H1 (cell line): Measurements from ENCODE around the gene RASSF5. TPM values are rescaled to one million over a fixed set of nuclear protein-coding genes. Genes with fewer than 3 reads are reported as not detected.

Source experiments
- polyA plus RNA-seq, 7 experiments: library from polyadenylated mRNA; depleted of rRNA in 3 of 7; stranded (reverse) in 5 of 7; unstranded in 2 of 7; fragments of >200 nt in 5 of 7; fragments of 200-250 nt in 2 of 7; gene quantifications; 1 replicate in 5 of 7; 2 replicates in 1 of 7; 4 replicates in 1 of 7; pipeline versions ENCODE4 v1.2.1 to v1.2.3, GENCODE V29; 2011 to 2013; ENCODE audit warnings: missing spikeins in 2 of 7, mixed read lengths in 2 of 7
- total RNA-seq: library from RNA; stranded (reverse); fragmentation: NEBNext Ultra II Directional; extraction: Animal tissue kit (Norgen Biotek cat#: 25700); gene quantifications from 2 replicates; pipeline ENCODE4 v1.2.1, GENCODE V29; 2021
- TF ChIP-seq, protein P1 (sequence below): fragments of 300-600 bp; sonication (generic); IDR thresholded peaks from 2 replicates; pipeline ENCODE4 v1.7.1; 2012; ENCODE audit warnings: low read length, moderate library complexity, mild to moderate bottlenecking, inconsistent platforms; ENCODE audit not compliant: insufficient replicate concordance

Gene RASSF5
- total and polyA plus RNA-seq, 2 of the 8 experiments (the other 6 are each of a cell fraction or from before 2014, with no cell fraction given) = 0.82 to 1.8 TPM

DNA sequence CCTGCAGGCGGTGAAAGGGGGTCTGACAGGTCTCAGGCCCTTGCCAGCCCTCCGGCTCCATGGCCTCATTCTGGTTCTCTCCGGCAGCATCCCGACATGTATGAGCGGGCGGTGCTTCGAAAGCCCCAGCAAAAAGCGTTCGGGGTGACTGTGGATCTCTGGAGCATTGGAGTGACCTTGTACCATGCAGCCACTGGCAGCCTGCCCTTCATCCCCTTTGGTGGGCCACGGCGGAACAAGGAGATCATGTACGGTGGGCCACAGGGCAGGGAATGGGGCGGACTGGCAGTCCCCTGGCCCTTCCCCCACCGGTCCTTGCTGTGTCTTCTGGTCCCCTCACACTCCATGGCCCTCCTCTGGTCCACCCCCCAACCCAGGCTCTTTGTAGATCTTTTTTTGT, 30.7 kb upstream of the RASSF5 start (continued):
- TF ChIP-seq, protein P1, sequence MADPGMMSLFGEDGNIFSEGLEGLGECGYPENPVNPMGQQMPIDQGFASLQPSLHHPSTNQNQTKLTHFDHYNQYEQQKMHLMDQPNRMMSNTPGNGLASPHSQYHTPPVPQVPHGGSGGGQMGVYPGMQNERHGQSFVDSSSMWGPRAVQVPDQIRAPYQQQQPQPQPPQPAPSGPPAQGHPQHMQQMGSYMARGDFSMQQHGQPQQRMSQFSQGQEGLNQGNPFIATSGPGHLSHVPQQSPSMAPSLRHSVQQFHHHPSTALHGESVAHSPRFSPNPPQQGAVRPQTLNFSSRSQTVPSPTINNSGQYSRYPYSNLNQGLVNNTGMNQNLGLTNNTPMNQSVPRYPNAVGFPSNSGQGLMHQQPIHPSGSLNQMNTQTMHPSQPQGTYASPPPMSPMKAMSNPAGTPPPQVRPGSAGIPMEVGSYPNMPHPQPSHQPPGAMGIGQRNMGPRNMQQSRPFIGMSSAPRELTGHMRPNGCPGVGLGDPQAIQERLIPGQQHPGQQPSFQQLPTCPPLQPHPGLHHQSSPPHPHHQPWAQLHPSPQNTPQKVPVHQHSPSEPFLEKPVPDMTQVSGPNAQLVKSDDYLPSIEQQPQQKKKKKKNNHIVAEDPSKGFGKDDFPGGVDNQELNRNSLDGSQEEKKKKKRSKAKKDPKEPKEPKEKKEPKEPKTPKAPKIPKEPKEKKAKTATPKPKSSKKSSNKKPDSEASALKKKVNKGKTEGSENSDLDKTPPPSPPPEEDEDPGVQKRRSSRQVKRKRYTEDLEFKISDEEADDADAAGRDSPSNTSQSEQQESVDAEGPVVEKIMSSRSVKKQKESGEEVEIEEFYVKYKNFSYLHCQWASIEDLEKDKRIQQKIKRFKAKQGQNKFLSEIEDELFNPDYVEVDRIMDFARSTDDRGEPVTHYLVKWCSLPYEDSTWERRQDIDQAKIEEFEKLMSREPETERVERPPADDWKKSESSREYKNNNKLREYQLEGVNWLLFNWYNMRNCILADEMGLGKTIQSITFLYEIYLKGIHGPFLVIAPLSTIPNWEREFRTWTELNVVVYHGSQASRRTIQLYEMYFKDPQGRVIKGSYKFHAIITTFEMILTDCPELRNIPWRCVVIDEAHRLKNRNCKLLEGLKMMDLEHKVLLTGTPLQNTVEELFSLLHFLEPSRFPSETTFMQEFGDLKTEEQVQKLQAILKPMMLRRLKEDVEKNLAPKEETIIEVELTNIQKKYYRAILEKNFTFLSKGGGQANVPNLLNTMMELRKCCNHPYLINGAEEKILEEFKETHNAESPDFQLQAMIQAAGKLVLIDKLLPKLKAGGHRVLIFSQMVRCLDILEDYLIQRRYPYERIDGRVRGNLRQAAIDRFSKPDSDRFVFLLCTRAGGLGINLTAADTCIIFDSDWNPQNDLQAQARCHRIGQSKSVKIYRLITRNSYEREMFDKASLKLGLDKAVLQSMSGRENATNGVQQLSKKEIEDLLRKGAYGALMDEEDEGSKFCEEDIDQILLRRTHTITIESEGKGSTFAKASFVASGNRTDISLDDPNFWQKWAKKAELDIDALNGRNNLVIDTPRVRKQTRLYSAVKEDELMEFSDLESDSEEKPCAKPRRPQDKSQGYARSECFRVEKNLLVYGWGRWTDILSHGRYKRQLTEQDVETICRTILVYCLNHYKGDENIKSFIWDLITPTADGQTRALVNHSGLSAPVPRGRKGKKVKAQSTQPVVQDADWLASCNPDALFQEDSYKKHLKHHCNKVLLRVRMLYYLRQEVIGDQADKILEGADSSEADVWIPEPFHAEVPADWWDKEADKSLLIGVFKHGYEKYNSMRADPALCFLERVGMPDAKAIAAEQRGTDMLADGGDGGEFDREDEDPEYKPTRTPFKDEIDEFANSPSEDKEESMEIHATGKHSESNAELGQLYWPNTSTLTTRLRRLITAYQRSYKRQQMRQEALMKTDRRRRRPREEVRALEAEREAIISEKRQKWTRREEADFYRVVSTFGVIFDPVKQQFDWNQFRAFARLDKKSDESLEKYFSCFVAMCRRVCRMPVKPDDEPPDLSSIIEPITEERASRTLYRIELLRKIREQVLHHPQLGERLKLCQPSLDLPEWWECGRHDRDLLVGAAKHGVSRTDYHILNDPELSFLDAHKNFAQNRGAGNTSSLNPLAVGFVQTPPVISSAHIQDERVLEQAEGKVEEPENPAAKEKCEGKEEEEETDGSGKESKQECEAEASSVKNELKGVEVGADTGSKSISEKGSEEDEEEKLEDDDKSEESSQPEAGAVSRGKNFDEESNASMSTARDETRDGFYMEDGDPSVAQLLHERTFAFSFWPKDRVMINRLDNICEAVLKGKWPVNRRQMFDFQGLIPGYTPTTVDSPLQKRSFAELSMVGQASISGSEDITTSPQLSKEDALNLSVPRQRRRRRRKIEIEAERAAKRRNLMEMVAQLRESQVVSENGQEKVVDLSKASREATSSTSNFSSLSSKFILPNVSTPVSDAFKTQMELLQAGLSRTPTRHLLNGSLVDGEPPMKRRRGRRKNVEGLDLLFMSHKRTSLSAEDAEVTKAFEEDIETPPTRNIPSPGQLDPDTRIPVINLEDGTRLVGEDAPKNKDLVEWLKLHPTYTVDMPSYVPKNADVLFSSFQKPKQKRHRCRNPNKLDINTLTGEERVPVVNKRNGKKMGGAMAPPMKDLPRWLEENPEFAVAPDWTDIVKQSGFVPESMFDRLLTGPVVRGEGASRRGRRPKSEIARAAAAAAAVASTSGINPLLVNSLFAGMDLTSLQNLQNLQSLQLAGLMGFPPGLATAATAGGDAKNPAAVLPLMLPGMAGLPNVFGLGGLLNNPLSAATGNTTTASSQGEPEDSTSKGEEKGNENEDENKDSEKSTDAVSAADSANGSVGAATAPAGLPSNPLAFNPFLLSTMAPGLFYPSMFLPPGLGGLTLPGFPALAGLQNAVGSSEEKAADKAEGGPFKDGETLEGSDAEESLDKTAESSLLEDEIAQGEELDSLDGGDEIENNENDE = no peak
